ENCODE data around the gene PPFIA4. TPM values are rescaled to one million over a fixed set of nuclear protein-coding genes. Genes with fewer than 3 reads are reported as not detected.

Gene PPFIA4
- total and polyA plus RNA-seq, 8 donors: 0.29 to 2.2 (median 0.89) TPM; not detected in 1

DNA sequence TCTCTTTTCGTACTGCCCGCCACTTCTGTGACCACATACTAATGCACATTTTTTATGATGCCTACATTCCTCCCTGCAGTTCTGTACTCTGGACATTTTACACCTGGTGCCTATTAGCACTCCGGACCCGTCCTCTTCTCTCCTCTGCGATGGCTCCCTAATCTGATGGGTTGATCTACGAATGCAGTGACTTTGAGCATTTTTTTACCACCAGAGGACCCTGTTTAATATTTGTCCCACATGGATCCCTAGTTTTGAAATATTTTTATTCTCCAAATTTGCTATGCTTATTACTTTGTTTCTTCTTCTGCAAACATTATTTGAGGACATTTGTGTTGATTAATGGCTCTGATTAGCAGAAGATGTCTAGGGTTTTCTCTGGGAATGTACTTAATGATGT, 5.2 kb downstream of the PPFIA4 start:
- H3K36me3 ChIP-seq: no peaks in the 10 kb centered on the region
- H3K27me3 ChIP-seq: peaks cover 0 to 19% (median 10%) of the 10 kb centered on the region in 3 donors
- 77 to 86% (median 82%) methylated on average over 6 of the region's 6 CpGs for WGBS, 5 donors
- H3K27ac ChIP-seq: no peak overlapping the region
- TF ChIP-seq EP300 (IDR thresholded peaks at IDR 0.05) (no peak), POLR2AphosphoS5 (IDR thresholded peaks at IDR 0.05) (no peak), POLR2A (IDR thresholded peaks at IDR 0.05) (no peak)
- TF ChIP-seq, protein P1, sequence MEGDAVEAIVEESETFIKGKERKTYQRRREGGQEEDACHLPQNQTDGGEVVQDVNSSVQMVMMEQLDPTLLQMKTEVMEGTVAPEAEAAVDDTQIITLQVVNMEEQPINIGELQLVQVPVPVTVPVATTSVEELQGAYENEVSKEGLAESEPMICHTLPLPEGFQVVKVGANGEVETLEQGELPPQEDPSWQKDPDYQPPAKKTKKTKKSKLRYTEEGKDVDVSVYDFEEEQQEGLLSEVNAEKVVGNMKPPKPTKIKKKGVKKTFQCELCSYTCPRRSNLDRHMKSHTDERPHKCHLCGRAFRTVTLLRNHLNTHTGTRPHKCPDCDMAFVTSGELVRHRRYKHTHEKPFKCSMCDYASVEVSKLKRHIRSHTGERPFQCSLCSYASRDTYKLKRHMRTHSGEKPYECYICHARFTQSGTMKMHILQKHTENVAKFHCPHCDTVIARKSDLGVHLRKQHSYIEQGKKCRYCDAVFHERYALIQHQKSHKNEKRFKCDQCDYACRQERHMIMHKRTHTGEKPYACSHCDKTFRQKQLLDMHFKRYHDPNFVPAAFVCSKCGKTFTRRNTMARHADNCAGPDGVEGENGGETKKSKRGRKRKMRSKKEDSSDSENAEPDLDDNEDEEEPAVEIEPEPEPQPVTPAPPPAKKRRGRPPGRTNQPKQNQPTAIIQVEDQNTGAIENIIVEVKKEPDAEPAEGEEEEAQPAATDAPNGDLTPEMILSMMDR (IDR thresholded peaks at IDR 0.05): no peak
- DNase-seq: no peak
- intact Hi-C loops (cut with DNase I; ENCODE audit: low total_unique reads): no loop called here
- H3K4me1 ChIP-seq: peaks cover 7 to 38% (median 17%) of the 10 kb centered on the region in 4 donors
- H3K9me3 ChIP-seq: no peaks in the 10 kb centered on the region
- no peak overlapping the region for H3K4me3 ChIP-seq

- Histone ChIP-seq H3K36me3 (no peaks in the 10 kb centered on the region), H3K4me3 (no peak overlapping the region), H3K27ac (no peak overlapping the region), H3K9me3 (no peaks in the 10 kb centered on the region), H3K27me3 (peaks cover 0 to 8% (median 0%) of the 10 kb centered on the region in 3 donors), H3K4me1 (peaks cover 0 to 36% (median 12%) of the 10 kb centered on the region in 4 donors)
- TF ChIP-seq, protein P1 (IDR thresholded peaks at IDR 0.05): no peak
- TF ChIP-seq EP300 (IDR thresholded peaks at IDR 0.05) (no peak), POLR2A (IDR thresholded peaks at IDR 0.05) (no peak), POLR2AphosphoS5 (IDR thresholded peaks at IDR 0.05) (no peak)
- DNase-seq: no peak
- 80 to 94% (median 89%) methylated on average over 2 of the region's 2 CpGs for WGBS, 5 donors
- intact Hi-C loops (cut with DNase I; ENCODE audit: low total_unique reads): no loop called here
Measured at GRCh38 chr1:203033287-203033686, 7.0 kb downstream of the PPFIA4 start.

GRCh38 chr1:203033917-203034316, 7.6 kb downstream of the PPFIA4 start:
- peaks cover 0 to 36% (median 14%) of the 10 kb centered on the region in 4 donors for H3K4me1 ChIP-seq
- no peaks in the 10 kb centered on the region for H3K36me3 ChIP-seq
- 75 to 89% (median 86%) methylated on average over 2 of the region's 2 CpGs for WGBS, 5 donors
- TF ChIP-seq EP300 (IDR thresholded peaks at IDR 0.05) (no peak), POLR2A (IDR thresholded peaks at IDR 0.05) (no peak), POLR2AphosphoS5 (IDR thresholded peaks at IDR 0.05) (no peak)
- TF ChIP-seq, protein P1 (IDR thresholded peaks at IDR 0.05): no peak
- intact Hi-C loops (cut with DNase I; ENCODE audit: low total_unique reads): no loop called here
- H3K4me3 ChIP-seq: no peak overlapping the region
- H3K27me3 ChIP-seq: peaks cover 0 to 12% (median 0%) of the 10 kb centered on the region in 3 donors
- H3K9me3 ChIP-seq: no peaks in the 10 kb centered on the region
- H3K27ac ChIP-seq: no peak overlapping the region
- no peak for DNase-seq

GRCh38 chr1:203034422-203035110, 8.3 kb downstream of the PPFIA4 start:
- Histone ChIP-seq H3K27ac (no peak overlapping the region), H3K4me1 (peaks cover 0 to 36% (median 12%) of the 10 kb centered on the region in 4 donors), H3K9me3 (no peaks in the 10 kb centered on the region), H3K36me3 (no peaks in the 10 kb centered on the region), H3K4me3 (no peak overlapping the region), H3K27me3 (peaks cover 0 to 14% (median 0%) of the 10 kb centered on the region in 3 donors)
- 74 to 86% (median 82%) methylated on average over 10 of the region's 10 CpGs for WGBS, 5 donors
- DNase-seq: no peak
- TF ChIP-seq EP300 (IDR thresholded peaks at IDR 0.05) (no peak), POLR2AphosphoS5 (IDR thresholded peaks at IDR 0.05) (no peak), POLR2A (IDR thresholded peaks at IDR 0.05) (no peak)
- TF ChIP-seq, protein P1 (IDR thresholded peaks at IDR 0.05): no peak
- intact Hi-C loops (cut with DNase I; ENCODE audit: low total_unique reads): no loop called here
